Small intestine (tissue), 7 donors: Measurements from ENCODE around the gene SRMS. TPM values are rescaled to one million over a fixed set of nuclear protein-coding genes. Genes with fewer than 3 reads are reported as not detected.

Experiments used
- DNase-seq, 2 donors: peaks; one replicate each; pipeline versions ENCODE4 v3.0.0 to v3.0.0-alpha.2; 2013
- FAIRE-seq: peaks from 2 replicates; lab custom pipeline; 2012; peaks lifted over from hg19 to GRCh38; lab: Jason Lieb, UNC
- H3K27ac ChIP-seq, 3 donors: one replicate each; pipeline ENCODE4 v1.5.1; 2013; ENCODE audit warnings: low read length in 2 of 3, mild to moderate bottlenecking in 2 of 3, control low read depth in 1 of 3, inconsistent platforms in 1 of 3, low read depth in 1 of 3, moderate library complexity in 1 of 3
- H3K27me3 ChIP-seq, 3 donors: one replicate each; pipeline ENCODE4 v1.6.1; 2013; ENCODE audit warnings: low read length in 3 of 3, inconsistent platforms in 1 of 3; ENCODE audit not compliant: control insufficient read depth in 3 of 3, insufficient read depth in 3 of 3
- H3K36me3 ChIP-seq, 3 donors: one replicate each; pipeline ENCODE4 v1.6.1; 2013; ENCODE audit warnings: low read length in 3 of 3, inconsistent platforms in 1 of 3, low read depth in 1 of 3, mild to moderate bottlenecking in 1 of 3, moderate library complexity in 1 of 3; ENCODE audit not compliant: control insufficient read depth in 3 of 3, insufficient read depth in 2 of 3
- H3K4me1 ChIP-seq, 3 donors: one replicate each; pipeline ENCODE4 v1.6.1; 2013; ENCODE audit warnings: low read length in 2 of 3, inconsistent platforms in 1 of 3, low read depth in 1 of 3, mild to moderate bottlenecking in 1 of 3, moderate library complexity in 1 of 3; ENCODE audit not compliant: control insufficient read depth in 3 of 3, insufficient read depth in 2 of 3
- H3K4me3 ChIP-seq, 3 donors: one replicate each; pipeline ENCODE4 v1.5.1; 2013; ENCODE audit warnings: low read length in 3 of 3, control low read depth in 1 of 3, inconsistent platforms in 1 of 3, low read depth in 1 of 3, mild to moderate bottlenecking in 1 of 3, moderate library complexity in 1 of 3
- H3K9me3 ChIP-seq, 2 donors: one replicate each; pipeline ENCODE4 v1.6.1; 2013; ENCODE audit warnings: low read depth in 1 of 2, low read length in 1 of 2; ENCODE audit not compliant: control insufficient read depth in 2 of 2, insufficient read depth in 1 of 2
- WGBS, 3 donors: extraction: QIAGEN DNeasy Blood & Tissue Kit; methylation state at CpG; one replicate each; pipeline ENCODE4 v1.1.7; 2013; 5-methylcytosine and 5-hydroxymethylcytosine counted together
- polyA plus RNA-seq, 4 donors: library from polyadenylated mRNA; stranded (reverse) in 3 of 4; unstranded in 1 of 4; fragments of 200-250 nt in 3 of 4; fragments of 120-200 nt in 1 of 4; gene quantifications; one replicate each; pipeline versions ENCODE4 v1.2.1 to v1.2.3, GENCODE V29; 2013
- donor health status: healthy with polysubstance abuse.
- donor health status: control.
- donor health status: control.
- donor health status: Bipolar disorder and iron deficiency.
- donor health status: healthy.

Gene SRMS
- polyA plus RNA-seq, 4 donors, result 0.18 TPM; not detected in 3

DNA sequence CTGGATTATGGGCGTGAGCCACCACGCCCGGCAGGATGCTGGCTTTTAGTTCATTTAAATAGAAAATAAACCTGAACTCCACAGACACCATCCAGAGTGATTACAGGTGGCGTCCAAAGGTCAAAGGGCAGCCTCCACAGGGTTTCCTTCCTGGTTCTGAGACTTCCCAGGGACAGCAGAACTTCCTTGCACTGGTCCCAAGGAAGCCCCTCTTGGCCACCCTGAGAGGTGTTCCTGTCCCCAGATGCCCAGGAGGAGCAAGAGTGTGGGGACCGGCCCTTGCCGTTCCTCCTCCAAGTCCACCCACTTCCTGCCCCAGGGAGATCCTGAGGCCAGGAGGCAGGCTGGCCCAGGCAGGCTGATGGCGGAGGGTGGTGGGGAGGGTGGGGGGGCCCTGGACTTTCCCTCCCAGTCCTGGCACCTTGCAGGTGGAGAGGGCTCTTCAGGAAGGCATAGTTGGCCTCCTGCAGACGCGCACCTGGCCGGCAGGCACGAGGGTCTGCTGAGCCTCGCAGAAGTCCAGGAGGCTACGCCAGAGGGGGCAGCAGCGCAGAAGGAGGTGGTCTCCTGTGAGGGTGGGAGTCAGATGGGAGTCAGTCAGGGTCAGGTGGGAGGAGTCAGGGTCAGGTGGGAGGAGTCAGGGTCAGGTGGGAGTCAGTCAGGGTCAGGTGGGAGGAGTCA is 11.4 kb upstream of the SRMS start:
- no peak for FAIRE-seq
- H3K9me3 ChIP-seq, result no peaks in the 10 kb centered on the region
- peaks cover 3 to 48% (median 10%) of the 10 kb centered on the region in 3 donors for H3K36me3 ChIP-seq
- H3K27me3 ChIP-seq, result peaks cover 0 to 7% (median 0%) of the 10 kb centered on the region in 3 donors
- DNase-seq, result peak; percentile 49 to 73
- H3K27ac ChIP-seq, result peak overlapping the region in 2 of 3 donors; percentile 6 to 68
- H3K4me1 ChIP-seq, result peaks cover 0 to 7% (median 0%) of the 10 kb centered on the region in 3 donors
- 67 to 79% (median 70%) methylated on average over 14 of the region's 14 CpGs for WGBS, 3 donors
- no peak overlapping the region for H3K4me3 ChIP-seq

DNA sequence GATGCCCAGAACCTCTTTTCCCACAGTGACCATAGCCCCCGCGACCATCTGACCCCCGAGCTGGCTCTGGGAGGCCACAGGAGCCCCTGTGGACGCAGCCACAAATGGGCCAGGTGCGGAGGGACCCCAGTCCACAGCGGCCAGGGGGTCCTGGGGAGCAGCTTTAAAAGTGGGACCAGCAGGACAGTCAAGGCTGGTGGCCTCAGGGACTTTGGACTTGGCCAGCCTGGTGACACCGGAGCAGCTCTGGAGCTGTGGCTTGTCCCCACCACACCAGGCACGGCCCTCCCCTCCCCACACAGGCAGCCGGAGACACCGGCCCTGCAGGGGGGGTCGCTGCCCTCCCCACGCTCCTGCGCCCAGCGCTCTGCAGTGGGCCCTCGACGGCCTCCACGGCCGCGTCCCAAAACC is 9.9 kb upstream of the SRMS start:
- Histone ChIP-seq H3K36me3 (peaks cover 3 to 36% (median 8%) of the 10 kb centered on the region in 3 donors), H3K4me3 (no peak overlapping the region), H3K4me1 (peaks cover 0 to 7% (median 0%) of the 10 kb centered on the region in 3 donors), H3K27ac (no peak overlapping the region), H3K27me3 (peaks cover 0 to 10% (median 0%) of the 10 kb centered on the region in 3 donors), H3K9me3 (peaks cover 0 to 4% of the 10 kb centered on the region in 2 donors)
- no peak for FAIRE-seq
- 90 to 95% (median 92%) methylated on average over 15 to 19 of the region's 19 CpGs for WGBS, 3 donors
- DNase-seq, result no peak

DNA sequence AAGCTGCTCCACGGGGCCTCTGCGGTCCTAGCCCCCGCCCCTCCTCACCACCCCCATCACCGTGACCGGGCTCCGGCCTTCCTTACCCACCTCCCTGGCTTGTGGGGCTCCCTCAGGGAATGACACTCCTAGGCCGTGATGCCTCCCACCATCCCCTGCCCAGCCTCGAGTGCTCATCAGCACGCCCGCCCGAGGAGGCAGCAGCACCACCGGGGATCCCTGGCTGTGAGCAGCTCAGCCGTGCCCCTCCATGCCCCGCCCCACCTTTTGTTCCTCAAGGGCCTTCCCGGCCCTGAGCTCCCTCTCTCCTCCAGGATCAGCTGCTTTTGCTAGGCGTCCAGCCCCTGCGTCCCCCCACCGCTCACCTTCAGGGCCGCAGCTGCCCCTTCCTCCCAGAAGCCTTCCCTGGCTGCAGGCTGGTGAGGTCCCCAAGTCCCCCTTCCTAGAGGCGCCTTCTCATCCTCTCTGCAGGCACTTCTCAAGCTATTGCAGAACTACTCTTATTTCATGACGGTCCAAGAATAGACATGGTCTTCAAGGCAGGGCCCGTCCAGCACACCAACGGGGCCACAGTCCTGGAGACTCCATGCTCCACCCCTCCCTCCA is 9.4 kb upstream of the SRMS start:
- FAIRE-seq, result no peak
- Histone ChIP-seq H3K27me3 (peaks cover 0 to 10% (median 0%) of the 10 kb centered on the region in 3 donors), H3K4me3 (no peak overlapping the region), H3K36me3 (peaks cover 3 to 31% (median 4%) of the 10 kb centered on the region in 3 donors), H3K4me1 (peaks cover 0 to 7% (median 0%) of the 10 kb centered on the region in 3 donors), H3K9me3 (peaks cover 0 to 4% of the 10 kb centered on the region in 2 donors), H3K27ac (no peak overlapping the region)
- no peak for DNase-seq
- 76 to 85% (median 84%) methylated on average over 22 to 23 of the region's 23 CpGs for WGBS, 3 donors

DNA sequence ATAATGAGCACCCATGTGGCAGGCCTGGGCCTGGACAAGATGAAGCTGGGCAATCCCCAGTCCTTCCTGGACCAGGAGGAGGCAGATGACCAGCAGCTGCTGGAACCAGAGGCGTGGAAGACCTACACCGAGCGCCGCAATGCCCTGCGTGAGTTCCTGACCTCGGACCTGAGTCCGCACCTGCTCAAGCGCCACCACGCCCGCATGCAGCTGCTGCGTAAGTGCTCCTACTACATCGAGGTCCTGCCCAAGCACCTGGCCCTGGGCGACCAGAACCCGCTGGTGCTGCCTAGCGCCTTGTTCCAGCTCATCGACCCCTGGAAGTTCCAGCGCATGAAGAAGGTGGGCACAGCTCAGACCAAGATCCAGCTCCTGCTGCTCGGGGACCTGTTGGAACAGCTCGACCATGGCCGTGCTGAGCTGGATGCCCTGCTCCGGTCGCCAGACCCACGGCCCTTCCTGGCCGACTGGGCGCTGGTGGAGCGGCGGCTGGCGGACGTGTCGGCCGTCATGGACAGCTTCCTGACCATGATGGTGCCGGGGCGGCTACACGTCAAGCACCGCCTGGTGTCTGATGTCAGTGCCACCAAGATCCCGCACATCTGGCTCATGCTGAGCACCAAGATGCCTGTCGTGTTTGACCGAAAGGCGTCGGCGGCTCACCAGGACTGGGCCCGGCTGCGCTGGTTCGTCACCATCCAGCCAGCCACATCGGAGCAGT is 8.3 kb upstream of the SRMS start:
- Histone ChIP-seq H3K27ac (no peak overlapping the region), H3K9me3 (peaks cover 0 to 4% of the 10 kb centered on the region in 2 donors), H3K4me1 (peaks cover 0 to 7% (median 0%) of the 10 kb centered on the region in 3 donors), H3K36me3 (peaks cover 0 to 19% (median 4%) of the 10 kb centered on the region in 3 donors), H3K4me3 (no peak overlapping the region), H3K27me3 (peaks cover 0 to 13% (median 0%) of the 10 kb centered on the region in 3 donors)
- no peak for DNase-seq
- WGBS, 3 donors, result 70 to 88% (median 72%) methylated on average over 43 to 45 of the region's 45 CpGs
- no peak for FAIRE-seq

DNA sequence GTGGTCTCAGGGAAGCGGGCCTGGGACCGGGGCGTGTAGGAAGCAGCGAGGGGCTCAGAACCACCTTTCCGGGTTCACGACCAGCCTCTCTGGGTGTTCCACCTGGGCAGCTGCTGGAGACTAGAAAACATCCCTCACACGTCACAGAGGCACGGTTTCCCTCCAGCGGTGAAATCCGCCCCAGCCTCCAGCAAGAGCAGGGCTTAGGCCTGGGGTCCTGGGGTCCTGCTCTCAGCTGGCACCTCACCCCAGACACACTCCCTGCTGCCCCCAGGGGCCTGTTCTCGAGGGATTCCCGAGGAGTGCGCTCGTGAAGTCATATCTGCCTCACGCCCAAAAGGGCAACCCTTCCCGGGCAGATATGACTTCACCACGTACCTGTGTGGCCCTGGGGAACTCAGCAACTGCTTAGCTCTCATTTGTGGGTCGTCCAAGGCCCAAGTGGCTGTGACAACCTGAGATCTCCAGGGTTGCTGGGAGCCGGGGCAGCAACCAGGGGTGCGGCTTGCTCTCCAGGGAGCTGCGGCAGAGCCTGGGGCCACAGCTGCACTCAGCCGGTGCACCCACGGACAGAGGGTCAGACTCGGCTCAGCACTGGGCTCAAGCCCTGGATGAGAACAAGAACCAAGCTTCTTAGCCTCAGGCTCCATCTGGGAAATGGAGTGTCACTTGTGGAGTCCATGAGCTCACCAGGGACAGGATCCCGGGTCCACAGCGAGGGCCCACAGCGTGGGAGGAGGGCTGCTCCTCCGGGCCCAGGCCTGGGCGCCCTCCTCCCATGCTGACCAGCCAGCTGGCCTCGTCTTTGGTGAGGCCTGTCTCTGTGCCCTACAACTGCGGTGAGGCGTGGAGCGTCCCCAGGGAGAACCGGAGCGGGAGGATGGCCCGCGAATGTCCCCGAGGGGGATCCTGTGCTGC is 7.1 kb upstream of the SRMS start:
- Histone ChIP-seq H3K4me3 (peak overlapping the region in 2 of 3 donors; percentile 44 to 51), H3K27me3 (peaks cover 0 to 17% (median under 1%) of the 10 kb centered on the region in 3 donors), H3K9me3 (peaks cover 0 to 4% of the 10 kb centered on the region in 2 donors), H3K27ac (no peak overlapping the region), H3K4me1 (peaks cover 0 to 7% (median 0%) of the 10 kb centered on the region in 3 donors), H3K36me3 (peaks cover 0 to 7% (median 0%) of the 10 kb centered on the region in 3 donors)
- peak in 1 of 2 donors; percentile 41 for DNase-seq
- no peak for FAIRE-seq
- WGBS, 3 donors, result 51 to 65% (median 56%) methylated on average over 35 to 38 of the region's 38 CpGs

DNA sequence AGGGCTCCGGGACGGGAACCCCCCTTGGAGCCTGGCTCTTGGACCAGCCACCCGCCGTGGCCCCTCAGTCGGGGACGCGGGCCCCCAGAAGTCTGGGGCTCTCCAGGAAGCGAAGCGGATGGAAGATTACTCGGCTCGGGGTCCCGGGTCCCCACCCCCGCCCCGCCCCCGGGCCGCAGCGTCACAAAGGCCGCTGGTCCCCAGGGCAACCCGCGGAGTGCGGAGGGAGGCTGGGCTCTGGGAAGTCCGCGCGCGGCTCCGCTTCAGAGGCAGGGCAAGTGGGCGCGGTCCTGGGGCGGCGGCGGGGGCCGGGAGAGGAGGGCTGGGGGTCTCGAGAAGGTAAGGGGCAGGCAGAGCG is 6.4 kb upstream of the SRMS start, which contains the start of gene FNDC11:
TSS of gene FNDC11 (plus strand) at position 227 of the 358 bp plus-strand sequence. CDS start 1,505 bp downstream, outside the sequence.
- H3K36me3 ChIP-seq, result peaks cover 0 to 4% (median 0%) of the 10 kb centered on the region in 3 donors
- peaks cover 0 to 4% of the 10 kb centered on the region in 2 donors for H3K9me3 ChIP-seq
- H3K4me1 ChIP-seq, result peaks cover 0 to 7% (median 0%) of the 10 kb centered on the region in 3 donors
- peaks cover 0 to 22% (median 5%) of the 10 kb centered on the region in 3 donors for H3K27me3 ChIP-seq
- peak within 1 kb of the TSS in 2 of 3 donors; percentile 44 to 51 for H3K4me3 ChIP-seq
- FAIRE-seq (no peak), DNase-seq (peak in 1 of 2 donors; percentile 71)
- no peak within 1 kb of the TSS for H3K27ac ChIP-seq
- 2 to 4% (median 2%) methylated on average over 26 to 34 of the region's 34 CpGs for WGBS, 3 donors

DNA sequence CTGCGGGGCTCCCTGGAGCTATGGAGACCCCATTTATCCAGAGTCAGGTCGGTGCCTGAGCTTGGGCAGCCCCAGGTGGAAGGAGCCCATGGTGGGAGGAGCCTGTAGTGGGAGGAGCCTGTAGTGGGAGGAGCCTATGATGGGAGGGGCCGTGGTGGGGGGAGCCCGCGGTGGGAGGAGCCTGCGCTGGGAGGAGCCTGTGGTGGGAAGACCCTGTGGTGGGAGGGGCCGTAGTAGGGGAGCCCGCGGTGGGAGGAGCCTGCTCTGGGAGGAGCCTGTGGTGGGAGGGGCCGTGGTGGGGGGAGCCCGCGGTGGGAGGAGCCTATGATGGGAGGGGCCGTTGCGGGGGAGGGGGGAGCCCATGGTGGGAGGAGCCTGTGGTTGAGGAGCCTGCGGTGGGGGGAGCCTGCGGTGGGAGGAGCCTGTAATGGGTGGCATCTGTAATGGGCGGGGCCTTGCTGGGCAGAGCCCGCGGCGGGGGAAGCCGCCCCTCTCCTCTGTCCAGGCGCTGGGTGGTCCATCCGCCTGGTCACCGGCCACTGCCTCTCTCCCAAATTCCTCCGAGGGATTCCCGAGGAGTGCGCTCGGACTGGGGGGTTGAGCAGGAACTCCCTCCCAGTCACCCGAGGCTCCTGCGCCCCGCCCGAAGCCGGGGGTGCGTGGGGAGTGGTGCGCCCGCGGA is 5.8 kb upstream of the SRMS start:
- Histone ChIP-seq H3K4me3 (peak overlapping the region in 2 of 3 donors; percentile 44 to 51), H3K27ac (no peak overlapping the region), H3K27me3 (peaks cover 0 to 27% (median 5%) of the 10 kb centered on the region in 3 donors), H3K4me1 (peaks cover 0 to 7% (median 0%) of the 10 kb centered on the region in 3 donors), H3K9me3 (peaks cover 0 to 4% of the 10 kb centered on the region in 2 donors), H3K36me3 (no peaks in the 10 kb centered on the region)
- FAIRE-seq (no peak), DNase-seq (peak in 1 of 2 donors; percentile 66)
- WGBS, 3 donors, result 2 to 4% (median 4%) methylated on average over 28 to 36 of the region's 37 CpGs
